Activated effector memory CD4-positive, alpha-beta T cell treated with anti-CD3 and anti-CD28 coated beads, Interleukin-2, amount 50 U/mL, for 16 hours (primary cell): ENCODE results near the gene UPK1A.
"Not testable (repeated sequence)": the region's sequence is repeated elsewhere in the genome, so short reads cannot be mapped to it uniquely, and the experiment has no call there.

Source experiments
- DNase-seq: peaks from one replicate; pipeline ENCODE4 v3.0.0-alpha.2; 2020

Gene UPK1A

DNA sequence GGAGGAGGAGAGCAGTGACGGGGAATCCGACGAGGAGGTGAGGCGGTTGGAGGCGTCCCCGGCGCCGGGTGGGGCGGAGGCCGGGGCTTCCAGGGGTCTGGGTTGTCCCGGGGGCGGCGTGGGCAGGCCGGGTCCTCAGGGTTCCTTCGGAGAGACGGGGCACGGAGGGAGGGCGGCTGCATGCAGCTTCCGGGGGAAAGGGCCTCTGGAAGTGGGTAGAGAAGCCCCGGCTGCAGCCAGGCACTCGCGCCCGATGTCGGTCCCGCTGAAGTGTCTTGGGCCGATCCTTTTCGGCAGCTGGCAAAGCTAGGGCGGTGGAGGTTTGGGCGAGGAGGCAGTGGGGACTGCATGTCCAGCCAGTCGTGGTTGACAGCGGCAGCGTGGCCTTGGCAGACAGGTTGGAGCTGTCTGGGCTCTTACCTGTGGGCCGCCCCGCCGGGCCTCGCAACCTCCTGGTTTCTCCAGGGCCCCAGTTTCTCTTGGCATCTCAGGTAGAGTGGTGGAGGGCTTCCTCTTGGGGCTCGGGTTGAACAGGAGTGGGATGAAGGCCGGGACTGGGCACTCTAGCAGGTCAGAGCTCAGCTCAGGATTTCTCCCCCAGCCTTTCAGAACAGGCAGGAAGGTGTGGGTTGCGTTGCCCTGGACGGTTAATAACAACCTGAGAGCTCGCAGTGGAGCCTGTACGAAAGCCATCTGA is 52.2 kb downstream of the UPK1A start:
- peak; percentile 85 for DNase-seq

DNA sequence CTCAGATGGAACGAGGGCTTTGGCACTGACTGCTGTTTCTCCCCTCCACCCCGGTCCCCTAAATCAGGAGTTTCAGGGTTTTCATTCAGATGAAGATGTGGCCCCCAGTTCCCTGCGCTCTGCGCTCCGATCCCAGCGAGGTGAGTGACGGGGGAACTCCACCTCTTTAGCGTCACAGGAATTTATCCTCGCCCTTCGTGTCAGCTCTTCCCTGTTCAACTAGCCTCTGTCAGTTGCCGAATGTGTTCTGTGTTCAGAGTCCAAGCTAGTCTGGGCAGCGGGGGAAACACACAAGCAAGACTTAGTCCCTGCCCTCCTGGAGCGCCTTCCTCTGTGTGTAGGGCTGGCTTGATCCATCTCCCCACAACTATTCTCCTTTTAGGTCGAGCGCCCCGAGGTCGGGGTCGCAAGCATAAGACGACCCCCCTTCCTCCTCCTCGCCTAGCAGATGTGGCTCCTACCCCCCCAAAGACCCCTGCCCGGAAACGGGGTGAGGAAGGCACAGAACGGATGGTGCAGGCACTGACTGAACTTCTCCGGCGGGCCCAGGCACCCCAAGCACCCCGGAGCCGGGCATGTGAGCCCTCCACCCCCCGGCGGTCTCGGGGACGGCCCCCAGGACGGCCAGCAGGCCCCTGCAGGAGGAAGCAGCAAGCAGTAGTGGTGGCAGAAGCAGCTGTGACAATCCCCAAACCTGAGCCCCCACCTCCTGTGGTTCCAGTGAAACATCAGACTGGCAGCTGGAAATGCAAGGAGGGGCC is 53.3 kb downstream of the UPK1A start:
- no peak for DNase-seq

DNA sequence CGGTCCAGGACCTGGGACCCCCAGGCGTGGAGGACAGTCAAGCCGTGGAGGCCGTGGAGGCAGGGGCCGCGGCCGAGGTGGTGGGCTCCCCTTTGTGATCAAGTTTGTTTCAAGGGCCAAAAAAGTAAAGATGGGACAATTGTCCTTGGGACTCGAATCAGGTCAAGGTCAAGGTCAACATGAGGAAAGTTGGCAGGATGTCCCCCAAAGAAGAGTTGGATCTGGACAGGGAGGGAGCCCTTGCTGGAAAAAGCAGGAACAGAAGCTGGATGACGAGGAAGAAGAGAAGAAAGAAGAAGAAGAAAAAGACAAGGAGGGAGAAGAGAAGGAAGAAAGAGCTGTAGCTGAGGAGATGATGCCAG is 53.8 kb downstream of the UPK1A start:
- no peak for DNase-seq

DNA sequence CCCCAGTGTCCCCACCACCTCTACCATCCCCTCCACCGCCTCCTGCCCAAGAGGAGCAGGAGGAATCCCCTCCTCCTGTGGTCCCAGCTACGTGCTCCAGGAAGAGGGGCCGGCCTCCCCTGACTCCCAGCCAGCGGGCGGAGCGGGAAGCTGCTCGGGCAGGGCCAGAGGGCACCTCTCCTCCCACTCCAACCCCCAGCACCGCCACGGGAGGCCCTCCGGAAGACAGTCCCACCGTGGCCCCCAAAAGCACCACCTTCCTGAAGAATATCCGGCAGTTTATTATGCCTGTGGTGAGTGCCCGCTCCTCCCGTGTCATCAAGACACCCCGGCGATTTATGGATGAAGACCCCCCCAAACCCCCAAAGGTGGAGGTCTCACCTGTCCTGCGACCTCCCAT is 54.3 kb downstream of the UPK1A start:
- DNase-seq, result no peak

DNA sequence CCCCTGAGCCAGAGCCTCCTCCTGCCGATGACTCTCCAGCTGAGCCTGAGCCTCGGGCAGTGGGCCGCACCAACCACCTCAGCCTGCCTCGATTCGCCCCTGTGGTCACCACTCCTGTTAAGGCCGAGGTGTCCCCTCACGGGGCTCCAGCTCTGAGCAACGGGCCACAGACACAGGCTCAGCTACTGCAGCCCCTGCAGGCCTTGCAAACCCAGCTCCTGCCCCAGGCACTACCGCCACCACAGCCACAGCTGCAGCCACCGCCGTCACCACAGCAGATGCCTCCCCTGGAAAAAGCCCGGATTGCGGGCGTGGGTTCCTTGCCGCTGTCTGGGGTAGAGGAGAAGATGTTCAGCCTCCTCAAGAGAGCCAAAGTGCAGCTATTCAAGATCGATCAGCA is 55.1 kb downstream of the UPK1A start:
- DNase-seq, result no peak

DNA sequence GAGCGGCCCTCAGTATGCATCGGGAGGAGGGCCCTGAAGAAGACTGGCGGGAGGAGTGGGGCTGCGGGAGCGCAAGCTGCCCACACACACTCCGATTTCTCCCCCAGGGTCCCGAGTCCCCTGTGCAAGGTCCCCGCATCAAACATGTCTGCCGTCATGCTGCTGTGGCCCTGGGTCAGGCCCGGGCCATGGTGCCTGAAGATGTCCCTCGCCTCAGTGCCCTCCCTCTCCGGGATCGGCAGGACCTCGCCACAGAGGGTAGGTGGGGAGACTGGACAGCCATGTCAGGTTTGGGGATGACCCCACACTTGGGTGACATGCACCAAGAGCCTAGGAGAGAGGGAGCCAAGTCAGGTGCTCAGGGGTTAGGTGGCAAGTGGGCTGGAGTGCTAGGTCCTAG is 56.1 kb downstream of the UPK1A start:
- no peak for DNase-seq

DNA sequence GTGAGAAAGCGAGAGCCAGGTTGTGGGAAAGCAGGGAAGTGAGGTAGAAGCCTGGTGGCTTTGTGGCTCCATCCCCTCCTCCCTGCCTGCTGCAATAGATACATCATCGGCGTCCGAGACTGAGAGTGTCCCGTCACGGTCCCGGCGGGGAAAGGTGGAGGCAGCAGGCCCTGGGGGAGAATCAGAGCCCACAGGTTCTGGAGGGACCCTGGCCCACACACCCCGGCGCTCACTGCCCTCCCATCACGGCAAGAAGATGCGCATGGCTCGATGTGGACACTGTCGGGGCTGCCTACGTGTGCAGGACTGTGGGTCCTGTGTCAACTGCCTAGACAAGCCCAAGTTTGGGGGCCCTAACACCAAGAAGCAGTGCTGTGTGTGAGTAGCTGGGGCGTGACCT is 56.6 kb downstream of the UPK1A start:
- DNase-seq, result no peak

DNA sequence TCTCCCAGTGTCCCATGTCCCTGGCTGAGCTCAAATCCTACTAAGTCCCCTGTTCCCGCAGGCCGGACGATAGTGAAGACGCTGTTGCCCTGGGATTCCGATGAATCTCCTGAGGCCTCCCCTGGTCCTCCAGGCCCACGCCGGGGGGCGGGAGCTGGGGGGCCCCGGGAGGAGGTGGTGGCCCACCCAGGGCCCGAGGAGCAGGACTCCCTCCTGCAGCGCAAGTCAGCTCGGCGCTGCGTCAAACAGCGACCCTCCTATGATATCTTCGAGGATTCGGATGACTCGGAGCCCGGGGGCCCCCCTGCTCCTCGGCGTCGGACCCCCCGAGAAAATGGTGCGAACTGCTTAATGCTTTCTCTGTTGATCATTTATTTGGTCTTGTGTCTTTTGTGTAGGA is 57.4 kb downstream of the UPK1A start:
- no peak for DNase-seq

DNA sequence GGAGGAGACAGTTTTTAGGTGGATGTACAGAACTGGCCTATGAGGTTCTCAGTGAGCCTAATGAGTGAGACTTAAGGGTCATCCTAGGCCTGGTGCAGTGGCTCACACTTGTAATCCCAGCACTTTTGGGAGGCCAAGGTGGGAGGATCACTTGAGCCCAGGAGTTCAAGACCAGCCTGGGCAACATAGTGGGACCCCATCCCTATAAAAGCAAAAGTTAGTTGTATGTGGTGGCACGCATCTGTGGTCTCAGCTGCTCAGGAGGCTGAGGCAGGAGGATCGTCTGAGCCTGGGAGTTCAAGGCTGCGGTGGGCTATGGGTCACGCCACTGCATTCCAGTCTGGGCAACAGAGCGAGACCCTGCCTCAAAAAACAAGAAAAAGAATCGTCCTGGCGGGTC is 57.8 kb downstream of the UPK1A start:
- DNase-seq, result not testable (repeated sequence)

DNA sequence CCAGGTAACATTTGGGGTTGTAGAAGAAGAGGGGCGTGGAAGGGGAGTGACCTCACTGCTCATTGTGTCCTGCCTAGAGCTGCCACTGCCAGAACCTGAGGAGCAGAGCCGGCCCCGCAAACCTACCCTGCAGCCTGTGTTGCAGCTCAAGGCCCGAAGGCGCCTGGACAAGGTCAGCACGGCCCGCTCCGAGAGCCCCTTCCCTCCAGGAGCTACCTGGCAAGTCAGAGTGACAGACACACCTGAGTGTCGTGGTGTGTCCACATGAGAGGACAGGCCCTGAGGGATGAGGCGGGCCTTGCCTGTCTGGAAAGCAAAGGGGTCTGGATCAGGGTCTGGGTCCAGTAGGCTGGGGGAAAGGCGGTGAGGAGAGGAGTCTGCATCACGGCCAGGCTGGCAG is 58.2 kb downstream of the UPK1A start:
- no peak for DNase-seq

DNA sequence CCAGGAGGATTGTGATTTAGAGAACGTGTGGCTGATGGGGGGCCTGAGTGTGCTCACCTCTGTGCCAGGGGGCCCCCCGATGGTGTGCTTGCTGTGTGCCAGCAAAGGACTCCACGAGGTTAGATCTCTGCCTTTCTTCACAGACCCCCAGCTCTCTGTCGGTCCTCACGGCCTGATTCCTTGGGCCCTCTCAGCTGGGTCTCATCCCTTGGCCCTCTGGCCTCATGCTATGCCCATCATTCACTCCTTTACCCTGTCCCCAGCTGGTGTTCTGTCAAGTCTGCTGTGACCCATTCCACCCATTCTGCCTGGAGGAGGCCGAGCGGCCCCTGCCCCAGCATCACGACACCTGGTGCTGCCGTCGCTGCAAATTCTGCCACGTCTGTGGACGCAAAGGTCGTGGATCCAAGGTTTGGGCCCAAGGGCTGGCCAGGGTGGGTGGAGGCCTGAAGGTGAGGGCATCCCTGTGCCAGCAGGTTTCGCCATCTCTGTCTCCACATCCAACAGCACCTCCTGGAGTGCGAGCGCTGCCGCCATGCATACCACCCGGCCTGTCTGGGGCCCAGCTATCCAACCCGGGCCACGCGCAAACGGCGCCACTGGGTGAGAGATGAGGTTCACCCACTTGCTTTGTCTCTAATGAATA is 59.0 kb downstream of the UPK1A start:
- DNase-seq, result no peak

DNA sequence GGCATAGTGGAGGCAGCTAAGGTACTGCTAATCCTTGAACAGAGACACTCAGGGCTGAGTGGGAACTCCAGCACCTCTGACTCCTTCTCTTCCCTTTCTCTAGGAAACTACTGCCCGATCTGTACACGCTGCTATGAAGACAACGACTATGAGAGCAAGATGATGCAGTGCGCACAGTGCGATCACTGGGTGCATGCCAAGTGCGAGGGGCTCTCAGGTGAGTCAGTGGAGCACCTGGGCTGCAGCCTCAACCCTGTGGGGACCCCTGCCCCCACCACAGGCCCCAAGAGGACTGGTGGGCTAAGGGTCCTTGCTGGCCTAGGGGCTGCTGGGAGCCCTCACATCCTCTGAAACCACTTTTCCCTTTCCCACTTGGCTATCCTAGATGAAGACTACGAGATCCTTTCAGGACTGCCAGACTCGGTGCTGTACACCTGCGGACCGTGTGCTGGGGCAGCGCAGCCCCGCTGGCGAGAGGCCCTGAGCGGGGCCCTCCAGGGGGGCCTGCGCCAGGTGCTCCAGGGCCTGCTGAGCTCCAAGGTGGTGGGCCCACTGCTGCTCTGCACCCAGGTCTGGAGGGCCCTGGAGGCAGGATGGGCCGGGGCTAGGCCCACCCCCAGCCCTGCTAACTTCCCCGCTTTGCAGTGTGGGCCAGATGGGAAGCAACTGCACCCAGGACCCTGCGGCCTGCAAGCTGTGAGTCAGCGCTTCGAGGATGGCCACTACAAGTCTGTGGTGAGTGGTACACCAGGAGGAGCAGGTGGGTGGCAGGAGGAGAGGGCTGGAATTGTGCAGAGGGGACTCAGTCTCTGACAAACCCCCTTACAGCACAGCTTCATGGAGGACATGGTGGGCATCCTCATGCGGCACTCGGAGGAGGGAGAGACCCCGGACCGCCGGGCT is 61.0 kb downstream of the UPK1A start:
- no peak for DNase-seq
